HG02973 (cell line): ENCODE results near the gene SNAPC5.
"Not testable (repeated sequence)": the region's sequence is repeated elsewhere in the genome, so short reads cannot be mapped to it uniquely, and the experiment has no call there.

Source experiments
- ATAC-seq: cut with Tn5 transposase; IDR thresholded peaks from one replicate; pipeline ENCODE4 v1.9.1; 2021; ENCODE audit warnings: moderate library complexity; ENCODE audit not compliant: unreplicated experiment

Gene SNAPC5

GRCh38 chr15:66494262-66494661 lies 3.3 kb downstream of the SNAPC5 start:
- no peak for ATAC-seq

- no peak for ATAC-seq
Observed at GRCh38 chr15:66491846-66492245, 5.7 kb downstream of the SNAPC5 start.

GRCh38 chr15:66489179-66489791 lies 8.3 kb downstream of the SNAPC5 start:
- no peak for ATAC-seq

- no peak for ATAC-seq
Observed at GRCh38 chr15:66488525-66488924, 9.0 kb downstream of the SNAPC5 start.

GRCh38 chr15:66486887-66487286 lies 10.7 kb downstream of the SNAPC5 start:
- ATAC-seq = no peak

- ATAC-seq = no peak
Observed at GRCh38 chr15:66484539-66485112, 12.9 kb downstream of the SNAPC5 start.

GRCh38 chr15:66483131-66483566 lies 14.4 kb downstream of the SNAPC5 start:
- no peak for ATAC-seq

- ATAC-seq = no peak
Observed at GRCh38 chr15:66482539-66482938, 15.0 kb downstream of the SNAPC5 start.

- no peak for ATAC-seq
Observed at GRCh38 chr15:66481107-66481856, 16.3 kb downstream of the SNAPC5 start.

GRCh38 chr15:66480267-66480666 lies 17.3 kb downstream of the SNAPC5 start:
- no peak for ATAC-seq

GRCh38 chr15:66477011-66477410 lies 20.6 kb downstream of the SNAPC5 start:
- no peak for ATAC-seq

GRCh38 chr15:66476535-66476934 lies 21.0 kb downstream of the SNAPC5 start:
- no peak for ATAC-seq

GRCh38 chr15:66474963-66475362 lies 22.6 kb downstream of the SNAPC5 start:
- ATAC-seq = no peak

- ATAC-seq = no peak
Observed at GRCh38 chr15:66474135-66474534, 23.4 kb downstream of the SNAPC5 start.

GRCh38 chr15:66472176-66472999 lies 25.2 kb downstream of the SNAPC5 start:
- peak; percentile 80 for ATAC-seq

- ATAC-seq = not testable (repeated sequence)
Observed at GRCh38 chr15:66470825-66471224, 26.7 kb downstream of the SNAPC5 start.

- not testable (repeated sequence) for ATAC-seq
Observed at GRCh38 chr15:66467162-66468040, 30.2 kb downstream of the SNAPC5 start.

GRCh38 chr15:66465294-66465693 lies 32.3 kb downstream of the SNAPC5 start:
- ATAC-seq = not testable (repeated sequence)

GRCh38 chr15:66462627-66463026 lies 34.9 kb downstream of the SNAPC5 start:
- no peak for ATAC-seq

GRCh38 chr15:66461917-66462316 lies 35.6 kb downstream of the SNAPC5 start:
- no peak for ATAC-seq
